Activated T-helper 2 cell treated with anti-CD3 and anti-CD28 coated beads, Interferon-gamma antibody, Interleukin-2, Interleukin-4, amounts not matched to agents 10 μg/mL and 5 μg/mL and 100 μg/mL, durations not matched to agents 14 hours and 24 hours and 36 hours (primary cell): ENCODE results near the gene PTGR3. TPM values are rescaled to one million over a fixed set of nuclear protein-coding genes. Genes with fewer than 3 reads are reported as not detected.

ENCODE experiments used
- DNase-seq: peaks from one replicate; pipeline ENCODE4 v3.0.0; 2021; ENCODE audit warnings: low spot score
- H3K27ac Mint-ChIP-seq: one replicate; pipeline ENCODE4 v1.8.0; 2021; ENCODE audit warnings: mixed read lengths
- H3K27me3 Mint-ChIP-seq: one replicate; pipeline ENCODE4 v1.8.0; 2021; ENCODE audit warnings: low read depth, mixed read lengths
- H3K36me3 Mint-ChIP-seq: one replicate; pipeline ENCODE4 v1.8.0; 2021; ENCODE audit warnings: low read depth, mixed read lengths
- H3K4me1 Mint-ChIP-seq: one replicate; pipeline ENCODE4 v1.8.0; 2021; ENCODE audit warnings: low read depth, mixed read lengths
- H3K4me3 Mint-ChIP-seq: one replicate; pipeline ENCODE4 v1.8.0; 2021; ENCODE audit warnings: low read depth, mild to moderate bottlenecking, moderate library complexity, mixed read lengths
- H3K9me3 Mint-ChIP-seq: one replicate; pipeline ENCODE4 v1.8.0; 2021; ENCODE audit warnings: mixed read lengths
- intact Hi-C: fragments of 100-400 bp; cut with micrococcal nuclease; formaldehyde crosslinking; loops from one replicate; pipeline ENCODE4 v1.15.1; 2023
- total RNA-seq: library from RNA; stranded (reverse); gene quantifications from 2 replicates; pipeline ENCODE4 v1.2.3, GENCODE V29; 2022

The PTGR3 gene
- total RNA-seq, 1 donor from 2014 or later = 26.0 TPM

DNA sequence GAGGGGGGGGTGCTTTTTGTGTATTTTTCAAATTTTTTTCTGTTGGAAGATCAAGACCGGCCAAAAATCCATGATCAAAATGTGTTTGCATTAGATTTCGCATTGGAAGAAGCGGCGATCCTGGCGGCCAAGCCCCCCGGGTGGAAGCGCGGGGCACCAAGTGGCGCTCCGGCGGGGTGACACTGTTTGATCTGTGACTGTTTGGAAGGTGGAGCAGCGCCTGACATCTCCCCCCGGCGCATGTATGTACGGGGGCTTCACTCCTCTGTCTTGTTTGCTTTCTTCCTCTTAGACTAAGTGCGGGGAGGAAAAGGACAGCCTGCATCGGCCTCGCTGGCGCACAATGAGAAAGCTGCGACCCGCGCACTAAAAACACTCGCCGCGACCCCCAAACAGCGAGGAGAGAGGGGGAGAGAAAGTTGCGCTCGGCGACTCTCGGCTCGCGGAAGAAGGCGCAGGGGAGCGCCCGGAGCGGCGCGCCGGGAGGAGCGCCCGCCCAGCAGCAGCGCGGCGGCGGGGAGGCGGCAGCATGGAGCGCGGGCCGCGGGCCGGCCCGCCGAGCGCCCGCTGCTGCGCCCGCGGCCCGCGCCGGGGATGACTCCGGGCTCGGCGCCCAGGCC is 2.2 kb upstream of the PTGR3 start:
- intact Hi-C loops = loop anchor here (2.0 to 10.0 kb wide), 4 partner anchors 140 to 1281 kb away; no protein-coding TSS in a partner anchor
- H3K4me3 Mint-ChIP-seq = peak overlapping the region; percentile 96
- H3K9me3 Mint-ChIP-seq = no peaks in the 10 kb centered on the region
- H3K27ac Mint-ChIP-seq = peak overlapping the region; percentile 96
- DNase-seq = peak; percentile 17
- peaks cover 16% of the 10 kb centered on the region for H3K27me3 Mint-ChIP-seq
- peaks cover 27% of the 10 kb centered on the region for H3K36me3 Mint-ChIP-seq
- H3K4me1 Mint-ChIP-seq = peaks cover 49% of the 10 kb centered on the region

DNA sequence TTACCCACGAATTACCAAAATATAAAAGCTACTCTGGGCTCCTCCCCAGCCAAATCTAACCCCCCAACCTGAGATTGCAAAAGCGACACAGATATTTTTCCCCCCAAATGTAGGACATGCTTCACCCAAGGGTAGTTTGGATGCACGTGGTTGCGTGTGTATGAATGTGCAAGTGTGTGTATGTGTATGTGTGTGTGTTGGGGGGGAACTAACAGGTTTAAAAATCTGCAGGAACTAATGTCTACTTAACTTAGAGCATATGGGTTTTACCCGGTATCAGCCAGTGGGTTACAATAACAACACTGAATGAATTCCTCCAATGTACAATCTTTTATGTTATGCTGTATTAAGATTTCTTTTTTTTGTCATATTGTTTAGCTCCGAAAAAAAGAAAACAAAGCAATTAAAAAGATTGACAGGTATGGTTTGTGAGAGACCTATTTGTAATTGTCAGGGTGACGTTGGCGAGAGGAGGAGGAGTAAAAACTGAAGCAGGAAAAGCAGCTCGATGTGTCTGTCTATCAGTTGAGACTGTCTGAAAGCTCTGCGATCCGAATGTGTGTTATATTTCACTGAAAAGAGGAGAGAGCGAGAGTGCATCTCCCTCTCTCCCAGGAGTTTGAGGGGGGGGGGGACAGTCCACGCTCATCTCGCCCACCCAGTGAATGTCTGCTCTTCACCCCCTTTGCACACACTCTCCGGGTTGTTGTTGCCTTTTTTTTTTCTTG is 1.5 kb upstream of the PTGR3 start, which contains the start of gene TSHZ1:
TSHZ1 (plus strand) TSS at position 524 of the 728 bp plus-strand sequence. CDS start 1,080 bp downstream, outside the sequence.
- Mint-ChIP-seq H3K4me3 (peak within 1 kb of the TSS; percentile 96), H3K9me3 (no peaks in the 10 kb centered on the region), H3K36me3 (peaks cover 33% of the 10 kb centered on the region), H3K27me3 (peaks cover 23% of the 10 kb centered on the region), H3K27ac (peak within 1 kb of the TSS; percentile 96), H3K4me1 (peaks cover 48% of the 10 kb centered on the region)
- peak; percentile 60 for DNase-seq
- intact Hi-C loops = loop anchor here (1.0 to 10.0 kb wide), 6 partner anchors 140 to 1282 kb away; partner anchors contain the start of gene ZNF407

DNA sequence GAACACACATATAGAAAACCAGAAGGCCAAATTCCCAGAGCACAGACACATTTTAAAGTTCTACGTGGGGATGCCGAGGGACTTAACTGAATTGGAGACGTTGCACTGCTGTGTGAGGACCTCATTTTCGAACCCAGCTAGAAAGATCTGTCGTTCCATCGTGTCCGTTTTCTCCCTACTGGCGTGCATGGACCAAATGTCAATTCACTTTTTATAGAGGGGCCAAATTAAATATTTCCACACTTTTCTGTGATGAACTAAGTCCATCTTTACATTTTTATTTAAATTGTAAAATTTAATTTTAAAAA is 966 bp upstream of the PTGR3 start:
- Mint-ChIP-seq H3K9me3 (no peaks in the 10 kb centered on the region), H3K4me3 (peak overlapping the region; percentile 96), H3K4me1 (peaks cover 48% of the 10 kb centered on the region), H3K27me3 (peaks cover 28% of the 10 kb centered on the region), H3K36me3 (peaks cover 29% of the 10 kb centered on the region), H3K27ac (peak overlapping the region; percentile 96)
- intact Hi-C loops = loop anchor here (1.0 to 10.0 kb wide), 9 partner anchors 37 to 1282 kb away; partner anchors contain the start of gene ZNF407
- DNase-seq = no peak

DNA sequence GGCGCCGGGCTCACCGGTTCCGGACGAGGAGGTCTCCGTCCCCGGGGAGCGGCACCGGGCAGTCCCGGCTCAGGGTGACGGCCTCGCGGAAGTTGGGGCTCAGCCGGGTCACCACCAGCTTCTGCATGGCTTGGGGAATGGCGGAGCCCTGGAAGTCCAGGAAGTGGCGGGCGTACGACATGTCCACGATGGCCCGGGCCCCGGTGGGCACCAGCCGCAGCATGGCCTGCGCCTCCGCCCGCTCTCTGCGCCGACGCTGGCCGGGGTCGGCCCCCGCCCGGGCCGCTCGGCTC is 157 bp downstream of the PTGR3 start:
- no peak overlapping the region for H3K27ac Mint-ChIP-seq
- peaks cover 29% of the 10 kb centered on the region for H3K27me3 Mint-ChIP-seq
- H3K4me3 Mint-ChIP-seq = no peak overlapping the region
- peaks cover 29% of the 10 kb centered on the region for H3K36me3 Mint-ChIP-seq
- no peaks in the 10 kb centered on the region for H3K9me3 Mint-ChIP-seq
- no peak for DNase-seq
- intact Hi-C loops = loop anchor here (2.0 to 10.0 kb wide), 3 partner anchors 38 to 214 kb away; no protein-coding TSS in a partner anchor
- peaks cover 44% of the 10 kb centered on the region for H3K4me1 Mint-ChIP-seq

DNA sequence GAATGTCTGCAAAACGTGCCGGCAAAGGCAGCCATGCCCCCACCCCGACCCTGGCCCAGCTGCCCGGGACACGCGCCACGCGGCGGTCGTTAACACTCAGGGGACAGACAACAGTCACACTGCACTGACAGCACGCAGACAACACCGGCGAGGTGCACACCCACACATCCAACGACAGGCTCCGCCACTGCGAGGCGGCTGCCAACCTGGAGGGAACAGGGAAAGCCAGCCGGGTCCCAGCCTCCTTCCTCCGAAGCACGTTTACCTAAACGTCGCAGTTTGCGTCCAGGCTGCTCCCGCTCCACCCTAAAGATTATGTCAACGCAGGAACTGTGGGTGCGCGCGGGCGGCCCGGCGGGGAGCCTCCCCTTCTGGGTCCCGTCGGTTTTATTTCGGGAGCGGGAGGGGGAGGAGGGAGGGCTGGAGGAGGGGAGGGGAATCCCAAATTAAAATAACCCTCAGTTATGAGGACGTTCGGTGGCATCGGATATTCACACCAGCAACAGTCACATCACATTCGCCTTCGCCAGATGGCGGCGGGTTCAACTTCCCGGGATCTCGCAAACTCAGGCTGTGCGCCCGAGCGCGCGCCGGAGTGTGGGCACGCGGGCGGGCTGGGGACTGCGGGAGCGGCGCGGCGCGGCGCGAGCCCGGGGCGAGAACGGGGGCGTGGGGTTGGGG is 644 bp downstream of the PTGR3 start:
- H3K27me3 Mint-ChIP-seq = peaks cover 30% of the 10 kb centered on the region
- intact Hi-C loops = loop anchor here (2.0 to 10.0 kb wide), 3 partner anchors 39 to 213 kb away; no protein-coding TSS in a partner anchor
- H3K27ac Mint-ChIP-seq = peak overlapping the region; percentile 89
- H3K4me3 Mint-ChIP-seq = peak overlapping the region; percentile 89
- peaks cover 29% of the 10 kb centered on the region for H3K36me3 Mint-ChIP-seq
- peaks cover 41% of the 10 kb centered on the region for H3K4me1 Mint-ChIP-seq
- H3K9me3 Mint-ChIP-seq = no peaks in the 10 kb centered on the region
- DNase-seq = peak; percentile 38

DNA sequence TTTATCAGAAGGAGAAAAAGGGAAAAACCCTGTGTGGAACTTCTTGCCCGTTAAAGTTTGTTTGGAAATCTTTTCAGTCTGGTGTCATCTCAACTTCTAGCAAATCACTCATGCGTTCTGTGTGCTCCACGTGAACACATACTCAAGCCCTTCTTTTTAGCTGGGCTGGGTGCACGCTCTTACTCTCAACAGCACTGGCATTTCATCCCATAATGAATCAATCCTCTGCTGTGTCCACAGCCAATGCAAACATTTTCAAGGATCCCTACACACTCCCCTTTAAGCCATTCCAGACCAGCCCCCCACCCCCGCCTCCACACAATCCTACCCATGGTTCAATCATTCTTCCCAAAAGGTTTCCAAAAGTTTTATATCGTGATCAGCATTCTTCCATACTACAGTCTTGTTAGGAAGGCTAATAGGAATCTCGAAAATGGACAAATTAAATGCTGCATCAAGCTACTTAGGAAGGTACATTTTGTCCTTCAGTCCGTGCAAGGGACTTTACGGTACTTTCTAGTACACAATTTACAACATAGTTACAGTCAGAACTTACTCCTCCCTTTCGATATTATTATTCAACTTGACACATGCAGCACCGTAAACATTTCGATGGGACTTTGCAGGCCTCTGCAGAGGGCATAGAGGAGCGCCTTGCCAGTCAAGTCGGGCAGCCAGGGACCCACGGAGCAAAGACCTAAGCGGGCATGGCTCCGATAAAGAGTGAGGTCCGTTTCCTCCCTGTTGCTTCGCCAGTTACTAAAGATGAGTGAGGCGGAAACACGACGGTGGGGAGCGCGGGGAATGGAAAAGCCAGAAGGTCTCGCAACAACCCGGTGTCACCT is 1.4 kb downstream of the PTGR3 start:
- peaks cover 35% of the 10 kb centered on the region for H3K27me3 Mint-ChIP-seq
- DNase-seq = no peak
- peaks cover 34% of the 10 kb centered on the region for H3K4me1 Mint-ChIP-seq

DNA sequence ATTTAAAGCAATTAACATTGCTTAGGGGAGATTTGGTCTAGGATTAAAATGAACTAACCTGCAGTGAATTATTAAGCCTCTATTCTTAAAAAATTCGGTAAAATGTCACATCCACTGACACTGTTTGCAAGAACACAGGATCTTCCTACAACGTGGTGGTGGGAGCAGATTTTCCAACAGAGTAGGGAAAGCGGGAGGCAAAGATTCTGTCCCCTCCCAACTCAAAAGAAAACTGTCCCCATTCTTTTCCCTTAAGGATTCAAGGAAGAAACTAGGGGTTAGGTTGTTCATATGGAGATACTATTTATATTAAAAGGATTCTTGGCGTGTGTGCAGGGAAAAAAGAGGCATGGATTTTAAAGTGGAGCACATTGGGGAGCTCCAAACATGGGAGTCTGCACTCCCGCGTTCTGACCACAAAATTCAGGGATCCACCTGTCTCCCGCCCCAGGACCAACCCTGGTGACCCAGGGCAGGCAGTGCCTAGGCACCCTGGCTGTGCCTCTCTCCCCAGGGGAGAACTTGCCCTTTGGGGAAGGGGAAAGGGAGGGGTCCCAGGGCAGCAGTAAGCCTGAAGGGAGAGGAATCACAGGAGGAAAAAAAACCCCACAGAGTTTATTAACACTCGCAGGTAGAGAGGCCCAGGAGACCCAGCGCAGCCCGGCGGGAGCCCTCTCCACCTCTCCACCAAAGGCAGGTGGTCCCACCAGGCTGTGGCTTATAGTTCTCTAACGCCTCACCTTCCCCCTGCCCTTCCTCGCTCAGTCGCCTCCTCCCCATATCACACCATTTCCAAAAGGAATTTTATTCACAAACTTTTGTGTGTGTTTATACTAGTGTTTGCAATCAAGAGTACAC is 2.3 kb downstream of the PTGR3 start:
- peaks cover 35% of the 10 kb centered on the region for H3K27me3 Mint-ChIP-seq
- H3K4me1 Mint-ChIP-seq = peaks cover 33% of the 10 kb centered on the region
- peaks cover 33% of the 10 kb centered on the region for H3K36me3 Mint-ChIP-seq
- intact Hi-C loops = loop anchor here (5.0 to 10.0 kb wide), 2 partner anchors 201 to 212 kb away; no protein-coding TSS in a partner anchor
- H3K27ac Mint-ChIP-seq = no peak overlapping the region
- peak overlapping the region; percentile 89 for H3K4me3 Mint-ChIP-seq
- DNase-seq = no peak
- no peaks in the 10 kb centered on the region for H3K9me3 Mint-ChIP-seq

More for the DNA sequence above, 1.4 kb downstream of the PTGR3 start:
- intact Hi-C loops = loop anchor here (2.0 to 10.0 kb wide), 3 partner anchors 39 to 213 kb away; no protein-coding TSS in a partner anchor
- H3K9me3 Mint-ChIP-seq = no peaks in the 10 kb centered on the region
- H3K36me3 Mint-ChIP-seq = peaks cover 33% of the 10 kb centered on the region
- H3K4me3 Mint-ChIP-seq = peak overlapping the region; percentile 89
- H3K27ac Mint-ChIP-seq = peak overlapping the region; percentile 89

DNA sequence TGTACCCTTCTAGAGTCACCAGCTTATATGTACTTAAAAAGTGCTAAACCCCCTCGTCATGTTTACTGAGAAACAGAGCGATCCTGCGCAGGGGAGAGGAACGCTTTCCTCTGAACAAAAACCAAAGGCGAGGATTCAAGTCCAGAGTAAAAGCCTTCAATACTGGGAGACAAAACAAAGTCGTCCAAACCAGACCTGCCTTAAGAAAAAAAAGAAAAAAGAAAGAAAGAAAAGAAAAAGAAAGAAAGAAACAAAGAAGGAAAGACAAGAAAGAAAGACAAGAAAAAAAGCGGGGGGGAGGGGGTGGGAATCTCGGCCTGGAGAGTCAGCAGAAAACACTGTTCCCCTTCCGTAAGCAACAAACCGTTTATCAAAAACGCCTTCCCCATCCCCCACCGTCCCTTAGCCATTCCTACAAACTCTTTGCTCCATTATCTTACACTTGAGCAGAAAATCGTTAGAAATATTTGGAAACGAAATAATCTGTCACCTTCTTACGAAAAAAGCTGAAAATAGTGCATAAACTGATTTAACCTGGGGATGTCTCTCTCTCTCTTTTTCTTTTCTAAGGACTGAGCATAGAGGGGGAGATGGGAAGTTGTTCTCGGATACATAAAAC is 3.3 kb downstream of the PTGR3 start:
- intact Hi-C loops = loop anchor here (5.0 to 10.0 kb wide), 2 partner anchors 202 to 211 kb away; no protein-coding TSS in a partner anchor
- DNase-seq = no peak
- Mint-ChIP-seq H3K36me3 (peaks cover 41% of the 10 kb centered on the region), H3K27ac (no peak overlapping the region), H3K4me3 (no peak overlapping the region), H3K4me1 (peaks cover 30% of the 10 kb centered on the region), H3K27me3 (peaks cover 35% of the 10 kb centered on the region), H3K9me3 (no peaks in the 10 kb centered on the region)

DNA sequence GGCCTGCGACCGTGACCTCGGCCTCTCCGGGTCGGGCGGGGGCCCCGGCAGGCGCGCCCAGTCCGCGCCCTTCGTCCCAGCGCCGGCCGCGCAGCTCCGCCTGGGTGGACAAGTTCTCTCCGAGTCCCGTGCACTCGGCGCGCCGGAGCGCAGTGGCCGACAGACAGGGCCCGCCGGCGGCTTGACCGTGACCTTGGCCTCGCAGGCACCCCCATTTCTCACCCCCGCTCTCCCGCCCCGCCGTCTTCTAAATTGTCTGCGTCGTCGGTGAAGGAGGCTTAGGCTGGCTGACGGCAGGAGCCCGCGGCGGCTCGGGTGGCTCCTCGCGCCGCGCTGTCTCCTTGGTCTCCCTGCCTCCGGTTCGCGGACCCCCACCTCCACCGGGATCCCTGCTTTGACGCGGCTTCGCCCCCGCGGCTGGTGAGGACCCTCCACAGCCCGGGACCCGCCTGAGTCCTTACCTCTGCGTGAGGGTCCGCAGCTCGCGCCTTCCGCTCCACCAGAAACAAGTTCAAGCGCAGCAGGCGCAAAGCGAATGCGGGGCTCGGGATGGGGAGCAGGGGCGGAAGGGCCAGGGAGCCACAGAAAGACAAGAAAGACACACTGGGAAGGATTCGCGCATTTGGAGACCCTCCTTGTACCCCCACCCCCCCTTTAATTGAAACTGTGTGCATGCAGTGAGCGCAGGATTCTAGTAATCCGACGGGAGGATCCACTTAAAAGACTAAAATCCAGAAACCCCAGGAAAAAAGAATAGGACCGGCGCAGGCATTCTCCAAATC is 4.0 kb downstream of the PTGR3 start:
- peaks cover 35% of the 10 kb centered on the region for H3K27me3 Mint-ChIP-seq

DNA sequence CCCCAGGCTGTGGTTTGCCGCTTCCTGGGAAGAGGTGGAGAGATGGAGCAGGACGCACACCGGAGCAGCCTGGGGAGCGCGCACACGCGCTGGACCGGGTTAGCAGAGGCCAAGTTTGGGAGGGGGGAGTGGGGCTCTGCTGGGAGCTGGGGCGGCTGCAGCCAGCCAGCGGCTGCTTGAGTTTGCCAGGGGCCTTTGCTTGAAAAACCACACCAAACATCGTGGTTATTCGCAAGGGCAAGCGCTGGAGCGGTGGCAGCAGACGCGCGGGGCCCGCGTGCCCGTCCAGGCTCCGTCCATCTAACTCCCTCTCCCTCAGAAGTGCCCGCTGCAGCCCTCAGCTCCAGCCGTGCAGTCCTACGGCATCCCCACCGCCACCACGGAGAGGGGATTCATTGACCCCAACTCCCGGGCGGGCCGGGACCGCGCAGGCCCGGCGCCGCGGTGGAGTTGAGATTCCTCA is 4.6 kb downstream of the PTGR3 start:
- Mint-ChIP-seq H3K4me1 (peaks cover 22% of the 10 kb centered on the region), H3K9me3 (no peaks in the 10 kb centered on the region), H3K4me3 (no peak overlapping the region), H3K36me3 (peaks cover 43% of the 10 kb centered on the region), H3K27ac (no peak overlapping the region), H3K27me3 (peaks cover 35% of the 10 kb centered on the region)
- intact Hi-C loops = loop anchor here (10.0 kb wide), 1 partner anchor 209 kb away; no protein-coding TSS in a partner anchor
- no peak for DNase-seq

More for the DNA sequence above, 4.0 kb downstream of the PTGR3 start:
- H3K4me1 Mint-ChIP-seq = peaks cover 25% of the 10 kb centered on the region
- H3K9me3 Mint-ChIP-seq = no peaks in the 10 kb centered on the region
- intact Hi-C loops = loop anchor here (5.0 to 10.0 kb wide), 2 partner anchors 202 to 210 kb away; no protein-coding TSS in a partner anchor
- no peak overlapping the region for H3K27ac Mint-ChIP-seq
- DNase-seq = no peak
- peaks cover 43% of the 10 kb centered on the region for H3K36me3 Mint-ChIP-seq
- H3K4me3 Mint-ChIP-seq = no peak overlapping the region
